Measurements from ENCODE around the gene PLD3. TPM values are rescaled to one million over a fixed set of nuclear protein-coding genes. Genes with fewer than 3 reads are reported as not detected.

PLD3 gene
- total and polyA plus RNA-seq, 2 donors (not counting 3 experiments of a cell fraction or from before 2014, with no cell fraction given): 166 to 479 TPM

DNA sequence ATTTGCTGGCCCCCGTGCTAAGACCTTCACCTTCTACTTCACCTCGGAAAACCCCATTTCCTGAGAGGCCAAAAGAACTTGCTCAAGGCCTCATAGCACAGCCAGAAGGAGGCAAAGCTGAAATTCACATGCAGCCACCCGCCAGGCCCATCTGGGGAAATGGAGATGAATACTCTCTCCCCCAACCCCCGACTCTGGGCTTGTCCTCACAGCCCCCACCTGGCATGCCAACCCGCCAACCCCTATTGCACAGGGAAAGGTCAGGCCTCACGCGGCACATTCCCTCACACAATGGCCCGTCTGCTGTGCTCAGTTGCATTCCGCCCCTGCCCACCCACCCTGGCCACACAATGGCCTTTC is 61.5 kb downstream of the PLD3 start:
- Histone ChIP-seq H3K4me1 (ENCODE audit: control insufficient read depth, extremely low read depth, insufficient read depth, low read length) (no peaks in the 10 kb centered on the region), H3K4me2 (ENCODE audit: insufficient read depth, low read length) (no peak overlapping the region), H3K27ac (ENCODE audit: insufficient read depth, low read depth, low read length) (no peak overlapping the region), H4K20me1 (replicated peaks; ENCODE audit: control insufficient read depth, extremely low read depth, insufficient read depth, low read length) (no peaks in the 10 kb centered on the region), H3K9ac (replicated peaks; ENCODE audit: extremely low read depth, insufficient read depth, low read length) (no peak overlapping the region), H3K9me3 (replicated peaks; ENCODE audit: control insufficient read depth, insufficient read depth, low read length) (no peaks in the 10 kb centered on the region), H3K9me1 (replicated peaks; ENCODE audit: control insufficient read depth, extremely low read depth, insufficient read depth, low read length) (no peaks in the 10 kb centered on the region), H3K27me3 (ENCODE audit: control insufficient read depth in 2 of 2, insufficient read depth in 2 of 2, low read length in 2 of 2) (no peaks in the 10 kb centered on the region), H2AFZ (ENCODE audit: low read depth, low read length) (no peak overlapping the region), H3K4me3 (replicated peaks in 1 of 3; ENCODE audit: insufficient read depth in 1 of 3, low read depth in 1 of 3, low read length in 3 of 3) (no peak overlapping the region), H3K36me3 (ENCODE audit: control insufficient read depth in 2 of 2, extremely low read depth in 1 of 2, insufficient read depth in 2 of 2, low read length in 2 of 2) (no peaks in the 10 kb centered on the region), H3K79me2 (ENCODE audit: control insufficient read depth, insufficient read depth, low read length) (no peaks in the 10 kb centered on the region)
- dilution Hi-C loops (cut with MboI; ENCODE audit: extremely low pct_ligation_motif_present, low sequenced_read_pairs) (no loop called here), intact Hi-C loops (cut with micrococcal nuclease) (no loop called here)
- no TSS peak for BruUV-seq (replicated peaks)
- ChIA-PET POLR2A (no interaction called here), CTCF (no interaction called here)
- no peak for FAIRE-seq
- TF ChIP-seq GATA2 (IDR thresholded peaks at IDR 0.05; ENCODE audit: insufficient read depth, insufficient read length, low read depth, low read length) (no peak), MAX (IDR thresholded peaks at IDR 0.05; ENCODE audit: insufficient read depth, insufficient read length) (no peak), POLR2AphosphoS5 (IDR thresholded peaks at IDR 0.05; ENCODE audit: insufficient read depth, low read depth, low read length) (no peak), JUN (IDR thresholded peaks at IDR 0.05; ENCODE audit: borderline replicate concordance, insufficient read depth, insufficient read length, low read depth) (no peak), EZH2 (IDR thresholded peaks at IDR 0.05; ENCODE audit: borderline replicate concordance, low read depth, low read length, severe bottlenecking) (no peak), MYC (IDR thresholded peaks at IDR 0.05; ENCODE audit: low read depth, low read length) (no peak), POLR2A (IDR thresholded peaks at IDR 0.05; ENCODE audit: low read depth, low read length) (no peak), FOS (IDR thresholded peaks at IDR 0.05; ENCODE audit: borderline replicate concordance, insufficient read depth, low read length) (no peak)
- TF ChIP-seq, protein P1, sequence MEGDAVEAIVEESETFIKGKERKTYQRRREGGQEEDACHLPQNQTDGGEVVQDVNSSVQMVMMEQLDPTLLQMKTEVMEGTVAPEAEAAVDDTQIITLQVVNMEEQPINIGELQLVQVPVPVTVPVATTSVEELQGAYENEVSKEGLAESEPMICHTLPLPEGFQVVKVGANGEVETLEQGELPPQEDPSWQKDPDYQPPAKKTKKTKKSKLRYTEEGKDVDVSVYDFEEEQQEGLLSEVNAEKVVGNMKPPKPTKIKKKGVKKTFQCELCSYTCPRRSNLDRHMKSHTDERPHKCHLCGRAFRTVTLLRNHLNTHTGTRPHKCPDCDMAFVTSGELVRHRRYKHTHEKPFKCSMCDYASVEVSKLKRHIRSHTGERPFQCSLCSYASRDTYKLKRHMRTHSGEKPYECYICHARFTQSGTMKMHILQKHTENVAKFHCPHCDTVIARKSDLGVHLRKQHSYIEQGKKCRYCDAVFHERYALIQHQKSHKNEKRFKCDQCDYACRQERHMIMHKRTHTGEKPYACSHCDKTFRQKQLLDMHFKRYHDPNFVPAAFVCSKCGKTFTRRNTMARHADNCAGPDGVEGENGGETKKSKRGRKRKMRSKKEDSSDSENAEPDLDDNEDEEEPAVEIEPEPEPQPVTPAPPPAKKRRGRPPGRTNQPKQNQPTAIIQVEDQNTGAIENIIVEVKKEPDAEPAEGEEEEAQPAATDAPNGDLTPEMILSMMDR (IDR thresholded peaks at IDR 0.05; ENCODE audit: extremely low read depth in 1 of 2, insufficient read depth in 1 of 2, low read depth in 1 of 2, low read length in 2 of 2): no peak
- no peak for DNase-seq (ENCODE audit: low read depth, low spot score)

All from endothelial cell of umbilical vein (primary cell).